HCT116 (cell line): ENCODE data around the gene TCERG1L.

Experiments used
- CTCF ChIP-seq, 3 experiments: fragments of 200-600 bp in 1 of 3; sonication (generic) in 1 of 3; IDR thresholded peaks in 2 of 3; conservative IDR thresholded peaks in 1 of 3; 2 replicates each; pipeline ENCODE4 v1.5.1; 2012 to 2017; ENCODE audit warnings: low read depth in 2 of 3, low read length in 2 of 3, antibody characterized with exemption in 1 of 3, borderline replicate concordance in 1 of 3, control low read depth in 1 of 3, mild to moderate bottlenecking in 1 of 3, mixed read lengths in 1 of 3, mixed run types in 1 of 3, moderate library complexity in 1 of 3; ENCODE audit not compliant: insufficient read depth in 1 of 3
- REST ChIP-seq: IDR thresholded peaks from 2 replicates; pipeline ENCODE4 v1.6.1; 2012; ENCODE audit warnings: low read depth
- ZBTB33 ChIP-seq: IDR thresholded peaks from 2 replicates; pipeline ENCODE4 v1.6.1; 2011; ENCODE audit warnings: mild to moderate bottlenecking, low read length, moderate library complexity; ENCODE audit not compliant: insufficient replicate concordance; ENCODE audit errors: extremely low read depth

- TF ChIP-seq REST (no peak), CTCF (IDR thresholded peaks at IDR 0.05 in 2 of 3, conservative IDR thresholded peaks at IDR 0.05 in 1 of 3; ENCODE audit: borderline replicate concordance in 1 of 3, insufficient read depth in 1 of 3, low read depth in 2 of 3, low read length in 2 of 3) (no peak), ZBTB33 (no peak)
These were observed 60.4 kb downstream of the TCERG1L start for GRCh38 chr10:131251146-131251541.
